Brain microvascular endothelial cell (primary cell): ENCODE results near the gene PROCR.
"Not testable (repeated sequence)": the region's sequence is repeated elsewhere in the genome, so short reads cannot be mapped to it uniquely, and the experiment has no call there.

ENCODE experiments used
- DNase-seq: peaks from one replicate; pipeline ENCODE4 v3.0.0-alpha.2; 2020
- H3K27ac ChIP-seq: fragments of 250-450 bp; sonication (Bioruptor Pico); 2 replicates; pipeline ENCODE4 v1.5.1; 2020; ENCODE audit warnings: mild to moderate bottlenecking, moderate library complexity
- H3K27me3 ChIP-seq: fragments of 250-450 bp; sonication (Bioruptor Pico); replicated peaks from 2 replicates; pipeline ENCODE4 v1.5.1; 2020; ENCODE audit warnings: mild to moderate bottlenecking
- H3K36me3 ChIP-seq: fragments of 250-450 bp; sonication (Bioruptor Pico); replicated peaks from 2 replicates; pipeline ENCODE4 v1.5.1; 2020; ENCODE audit warnings: mild to moderate bottlenecking
- H3K4me3 ChIP-seq: 2 replicates; pipeline ENCODE4 v1.5.1; 2011; ENCODE audit warnings: low read depth, mild to moderate bottlenecking, control low read depth, low read length, moderate library complexity
- in situ Hi-C: cut with HindIII; loops from 2 replicates; pipeline ENCODE4 v1.10.0; 2017; ENCODE audit warnings: low sequenced_read_pairs, low pct_ligation_motif_present
- TF ChIP-seq, protein P1 (sequence below): IDR thresholded peaks from 2 replicates; pipeline ENCODE4 v1.5.1; 2011; ENCODE audit warnings: low read depth, mild to moderate bottlenecking, moderate library complexity, low read length, control low read depth, inconsistent platforms; ENCODE audit errors: missing control alignments

PROCR gene

DNA sequence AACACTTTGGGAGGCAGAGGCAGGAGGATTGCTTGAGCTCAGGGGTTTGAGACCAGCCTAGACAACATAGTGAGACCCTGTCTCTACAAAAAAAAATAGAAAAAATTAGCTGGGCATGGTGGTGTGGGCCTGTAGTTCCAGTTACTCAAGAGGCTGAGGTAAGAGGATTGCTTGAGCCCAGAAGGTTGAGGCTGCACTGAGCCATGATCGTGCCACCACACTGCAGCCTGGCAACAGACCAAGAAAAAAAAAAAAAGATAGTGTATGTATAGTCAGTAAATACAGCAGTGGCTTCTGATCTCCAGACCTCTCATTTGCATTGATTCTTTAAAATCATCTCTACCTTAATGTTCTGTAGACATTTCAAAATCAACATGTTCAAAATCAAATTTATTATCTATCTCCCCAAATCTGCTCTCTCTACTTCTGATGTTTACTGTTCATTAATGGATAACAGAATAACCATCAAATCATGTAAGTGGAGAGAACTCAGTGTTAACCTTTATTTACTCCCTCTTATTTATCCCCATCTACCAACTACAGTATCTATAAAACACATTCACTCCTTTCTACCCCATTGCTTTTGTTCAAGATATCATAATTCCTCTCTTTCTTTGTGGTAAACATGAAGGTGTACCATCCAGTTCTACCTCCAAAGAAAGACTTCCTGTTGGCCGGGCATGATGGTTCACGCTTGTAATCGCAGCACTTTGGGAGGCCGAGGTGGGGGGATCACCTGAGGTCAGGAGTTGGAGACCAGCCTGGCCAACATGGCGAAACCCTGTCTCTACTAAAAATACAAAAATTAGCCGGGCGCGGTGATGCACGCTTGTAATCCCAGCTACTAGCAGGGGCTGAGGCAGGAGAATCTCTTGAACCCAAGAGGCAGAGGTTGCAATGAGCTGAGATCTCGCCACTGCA, 7.7 kb downstream of the PROCR start:
- H3K36me3 ChIP-seq = peaks cover 14% of the 10 kb centered on the region
- in situ Hi-C loops = no loop called here
- TF ChIP-seq, protein P1, sequence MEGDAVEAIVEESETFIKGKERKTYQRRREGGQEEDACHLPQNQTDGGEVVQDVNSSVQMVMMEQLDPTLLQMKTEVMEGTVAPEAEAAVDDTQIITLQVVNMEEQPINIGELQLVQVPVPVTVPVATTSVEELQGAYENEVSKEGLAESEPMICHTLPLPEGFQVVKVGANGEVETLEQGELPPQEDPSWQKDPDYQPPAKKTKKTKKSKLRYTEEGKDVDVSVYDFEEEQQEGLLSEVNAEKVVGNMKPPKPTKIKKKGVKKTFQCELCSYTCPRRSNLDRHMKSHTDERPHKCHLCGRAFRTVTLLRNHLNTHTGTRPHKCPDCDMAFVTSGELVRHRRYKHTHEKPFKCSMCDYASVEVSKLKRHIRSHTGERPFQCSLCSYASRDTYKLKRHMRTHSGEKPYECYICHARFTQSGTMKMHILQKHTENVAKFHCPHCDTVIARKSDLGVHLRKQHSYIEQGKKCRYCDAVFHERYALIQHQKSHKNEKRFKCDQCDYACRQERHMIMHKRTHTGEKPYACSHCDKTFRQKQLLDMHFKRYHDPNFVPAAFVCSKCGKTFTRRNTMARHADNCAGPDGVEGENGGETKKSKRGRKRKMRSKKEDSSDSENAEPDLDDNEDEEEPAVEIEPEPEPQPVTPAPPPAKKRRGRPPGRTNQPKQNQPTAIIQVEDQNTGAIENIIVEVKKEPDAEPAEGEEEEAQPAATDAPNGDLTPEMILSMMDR = no peak
- H3K27ac ChIP-seq = no peak overlapping the region
- H3K4me3 ChIP-seq = no peak overlapping the region
- H3K27me3 ChIP-seq = no peaks in the 10 kb centered on the region
- DNase-seq = no peak

- no peak for DNase-seq
- Histone ChIP-seq H3K4me3 (no peak overlapping the region), H3K27me3 (no peaks in the 10 kb centered on the region), H3K36me3 (peaks cover 14% of the 10 kb centered on the region), H3K27ac (no peak overlapping the region)
- TF ChIP-seq, protein P1 = no peak
- in situ Hi-C loops = no loop called here
Observed at GRCh38 chr20:35180266-35180665, 8.4 kb downstream of the PROCR start.

GRCh38 chr20:35181731-35182130, 9.9 kb downstream of the PROCR start:
- in situ Hi-C loops = no loop called here

DNA sequence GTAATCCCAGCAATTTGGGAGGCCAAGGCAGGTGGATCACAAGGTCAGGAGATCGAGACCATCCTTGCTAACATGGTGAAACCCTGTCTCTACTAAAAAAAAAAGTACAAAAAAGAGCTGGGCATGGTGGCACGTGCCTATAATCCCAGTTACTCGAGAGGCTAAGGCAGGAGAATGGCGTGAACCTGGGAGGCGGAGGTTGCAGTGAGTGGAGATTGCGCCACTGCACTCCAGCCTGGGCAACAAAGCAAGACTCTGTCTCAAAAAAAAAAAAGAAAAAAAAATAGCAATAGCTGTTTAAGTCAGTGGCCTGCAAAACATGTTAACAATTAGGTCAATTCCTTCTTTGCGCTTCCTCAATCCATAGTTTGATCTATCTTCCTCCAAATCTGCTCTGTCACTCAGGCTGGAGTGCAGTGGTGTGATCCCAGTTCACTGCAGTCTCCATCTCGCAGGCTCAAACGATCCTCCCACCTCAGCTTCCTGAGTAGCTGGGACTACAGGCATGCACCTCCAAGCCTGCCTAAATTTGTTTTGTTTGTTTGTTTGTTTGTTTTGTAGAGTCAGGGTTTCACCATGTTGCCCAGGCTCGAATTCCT, 14.9 kb downstream of the PROCR start:
- H3K4me3 ChIP-seq, H3K27me3 ChIP-seq, in situ Hi-C loops, H3K27ac ChIP-seq, DNase-seq, H3K36me3 ChIP-seq: not testable (repeated sequence)

More at GRCh38 chr20:35181731-35182130, 9.9 kb downstream of the PROCR start:
- TF ChIP-seq, protein P1 = no peak
- Histone ChIP-seq H3K27ac (no peak overlapping the region), H3K4me3 (no peak overlapping the region), H3K27me3 (no peaks in the 10 kb centered on the region), H3K36me3 (peaks cover 6% of the 10 kb centered on the region)
- no peak for DNase-seq

GRCh38 chr20:35187584-35188190, 15.8 kb downstream of the PROCR start:
- TF ChIP-seq, protein P1 = no peak
- H3K36me3 ChIP-seq = no peaks in the 10 kb centered on the region
- no peak overlapping the region for H3K27ac ChIP-seq
- in situ Hi-C loops = no loop called here
- no peak for DNase-seq
- no peaks in the 10 kb centered on the region for H3K27me3 ChIP-seq
- no peak overlapping the region for H3K4me3 ChIP-seq

GRCh38 chr20:35189223-35189622, 17.4 kb downstream of the PROCR start:
- in situ Hi-C loops, H3K4me3 ChIP-seq, H3K27me3 ChIP-seq, H3K27ac ChIP-seq, H3K36me3 ChIP-seq, DNase-seq: not testable (repeated sequence)
